CD4-positive, alpha-beta T cell (primary cell): ENCODE data around the gene TAPBP. TPM values are rescaled to one million over a fixed set of nuclear protein-coding genes. Genes with fewer than 3 reads are reported as not detected.
"Not testable (repeated sequence)": the region's sequence is repeated elsewhere in the genome, so short reads cannot be mapped to it uniquely, and the experiment has no call there.

ENCODE experiments used
- ATAC-seq: fragments of 200-7000 bp; cut with Tn5 transposase; one replicate; pipeline ENCODE4 v1.10.0; 2022; ENCODE audit warnings: mild to moderate bottlenecking; ENCODE audit not compliant: poor library complexity
- CTCF ChIA-PET: fragments of 350-600 bp; sonication (Branson Sonifier 250); formaldehyde crosslinking; loops from one replicate; lab custom pipeline; 2021; ENCODE audit warnings: antibody characterized with exemption, inconsistent platforms; lab: Charles Lee
- POLR2A ChIA-PET: fragments of 350-600 bp; sonication (Branson Sonifier 250); formaldehyde crosslinking; loops from one replicate; lab custom pipeline; 2021; ENCODE audit warnings: antibody characterized with exemption, inconsistent platforms; lab: Charles Lee
- DNase-seq, 14 experiments: peaks; one replicate each; pipeline ENCODE4 v3.0.0-alpha.2; 2013 to 2020; ENCODE audit warnings: mixed read lengths in 2 of 14
- H3K27ac ChIP-seq, 2 donors: one replicate each; pipeline versions ENCODE4 v1.5.1 to v1.7.0; 2013; ENCODE audit warnings: low read length in 2 of 2, low read depth in 1 of 2, mild to moderate bottlenecking in 1 of 2
- H3K27me3 ChIP-seq, 2 experiments: 1 replicate in 1 of 2; 2 replicates in 1 of 2; pipeline versions ENCODE4 v1.6.1 to v1.7.0; 2013; ENCODE audit warnings: low read length in 2 of 2, control low read depth in 1 of 2, mild to moderate bottlenecking in 1 of 2, moderate library complexity in 1 of 2; ENCODE audit not compliant: insufficient read depth in 2 of 2, control insufficient read depth in 1 of 2
- H3K36me3 ChIP-seq: one replicate; pipeline ENCODE4 v1.6.1; 2013; ENCODE audit warnings: low read length, control low read depth; ENCODE audit not compliant: insufficient read depth
- H3K4me1 ChIP-seq: one replicate; pipeline ENCODE4 v1.6.1; 2013; ENCODE audit warnings: low read length, control low read depth; ENCODE audit not compliant: insufficient read depth
- H3K4me3 ChIP-seq: one replicate; pipeline ENCODE4 v1.5.1; 2013; ENCODE audit warnings: mild to moderate bottlenecking, low read length, moderate library complexity
- H3K9me3 ChIP-seq, 2 experiments: 1 replicate in 1 of 2; 2 replicates in 1 of 2; pipeline versions ENCODE4 v1.6.1 to v1.7.0; 2013; ENCODE audit warnings: low read length in 2 of 2, mild to moderate bottlenecking in 2 of 2, control low read depth in 1 of 2, moderate library complexity in 1 of 2; ENCODE audit not compliant: control insufficient read depth in 1 of 2, insufficient read depth in 1 of 2
- H3K27ac Mint-ChIP-seq: one replicate; pipeline ENCODE4 v1.8.0; 2020; ENCODE audit warnings: mixed read lengths
- H3K27me3 Mint-ChIP-seq: one replicate; pipeline ENCODE4 v1.8.0; 2021; ENCODE audit warnings: mixed read lengths
- H3K36me3 Mint-ChIP-seq: one replicate; pipeline ENCODE4 v1.8.0; 2021; ENCODE audit warnings: low read depth, mixed read lengths
- H3K4me1 Mint-ChIP-seq: one replicate; pipeline ENCODE4 v1.8.0; 2021; ENCODE audit warnings: low read depth, mixed read lengths
- H3K4me3 Mint-ChIP-seq: one replicate; pipeline ENCODE4 v1.8.0; 2020; ENCODE audit warnings: mild to moderate bottlenecking, mixed read lengths
- H3K9me3 Mint-ChIP-seq: one replicate; pipeline ENCODE4 v1.8.0; 2020; ENCODE audit warnings: mixed read lengths
- intact Hi-C, 2 experiments: fragments of 100-400 bp; cut with DNase I in 1 of 2; cut with micrococcal nuclease in 1 of 2; formaldehyde crosslinking; loops; one replicate each; pipeline versions ENCODE4 v1.15.1 to v1.9.0; 2023 to 2025; cut with DNase I, micrococcal nuclease
- total RNA-seq, 174 experiments: library from RNA in 2 of 174; stranded (reverse) in 2 of 174; gene quantifications; one replicate each; pipeline ENCODE4 v1.2.3 and lab custom pipeline; 2021 to 2026
- TF ChIP-seq, protein P1 (sequence below): fragments of 200-600 bp; IDR thresholded peaks from one replicate; pipeline ENCODE4 v1.8.0; 2022; ENCODE audit warnings: antibody characterized with exemption, mild to moderate bottlenecking

TAPBP gene
- total RNA-seq, 2 experiments from 2014 or later, result 203 to 206 TPM

DNA sequence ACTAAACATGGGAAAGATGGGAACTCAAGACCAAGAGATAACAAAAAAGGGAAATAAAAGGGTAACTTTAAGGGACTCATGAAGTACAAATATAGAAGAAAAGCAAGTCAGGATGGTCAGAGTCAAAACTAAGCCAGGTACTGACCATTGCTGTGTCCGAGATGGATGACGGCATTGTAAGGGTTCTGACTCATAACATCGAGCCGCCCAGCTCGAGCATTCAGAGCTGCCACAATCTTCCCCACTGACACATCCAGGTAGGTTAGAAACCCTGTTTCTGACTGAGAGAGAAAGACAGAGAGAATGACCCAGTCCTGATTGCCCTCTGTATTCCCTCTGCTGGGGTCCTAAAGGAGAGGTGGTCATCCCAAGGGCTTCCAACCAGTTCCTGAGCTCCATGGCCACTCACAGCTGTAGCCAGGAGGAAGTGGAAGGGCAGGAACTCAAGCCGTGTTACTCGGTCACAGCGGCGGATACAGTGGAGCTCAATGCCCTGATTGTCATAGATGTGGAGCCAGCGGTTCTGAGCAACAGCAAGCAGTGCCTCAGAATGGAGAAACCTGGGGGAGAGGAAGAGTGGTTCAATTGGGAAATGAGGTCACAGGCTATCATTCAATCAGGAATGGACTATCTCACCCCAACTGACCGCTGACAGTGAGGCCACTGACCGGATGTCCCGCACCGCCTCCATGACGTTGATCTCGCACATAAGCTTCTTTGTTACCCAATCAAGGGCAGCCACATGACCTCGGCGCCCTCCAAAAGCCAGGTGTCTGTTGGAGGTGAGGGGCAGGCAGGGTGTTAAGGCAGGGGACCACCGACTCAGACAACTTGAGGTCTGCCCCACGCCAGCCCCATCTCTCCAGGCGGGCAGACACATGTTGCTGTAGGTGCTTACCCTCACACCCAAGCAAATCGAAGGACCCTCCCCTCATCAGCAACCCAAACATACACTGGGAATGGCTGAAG lies 26.6 kb downstream of the TAPBP start:
- Histone ChIP-seq H3K9me3 (no peaks in the 10 kb centered on the region), H3K4me3 (no peak overlapping the region), H3K4me1 (peaks cover 39% of the 10 kb centered on the region), H3K27me3 (no peaks in the 10 kb centered on the region), H3K27ac (no peak overlapping the region), H3K36me3 (peaks cover 62% of the 10 kb centered on the region)
- H3K27ac Mint-ChIP-seq, result peak overlapping the region; percentile 73
- no peaks in the 10 kb centered on the region for H3K27me3 Mint-ChIP-seq
- H3K4me1 Mint-ChIP-seq, result peaks cover 45% of the 10 kb centered on the region
- POLR2A ChIA-PET, result interaction anchor here (0.9 to 5.0 kb wide), 6 partner anchors 10 to 57 kb away, joined by 3 to 105 read pairs (median 55); partner anchors contain the start of genes B3GALT4, RGL2, RPS18 and VPS52
- H3K9me3 Mint-ChIP-seq, result no peaks in the 10 kb centered on the region
- ATAC-seq (no peak), DNase-seq (no peak)
- TF ChIP-seq, protein P1, sequence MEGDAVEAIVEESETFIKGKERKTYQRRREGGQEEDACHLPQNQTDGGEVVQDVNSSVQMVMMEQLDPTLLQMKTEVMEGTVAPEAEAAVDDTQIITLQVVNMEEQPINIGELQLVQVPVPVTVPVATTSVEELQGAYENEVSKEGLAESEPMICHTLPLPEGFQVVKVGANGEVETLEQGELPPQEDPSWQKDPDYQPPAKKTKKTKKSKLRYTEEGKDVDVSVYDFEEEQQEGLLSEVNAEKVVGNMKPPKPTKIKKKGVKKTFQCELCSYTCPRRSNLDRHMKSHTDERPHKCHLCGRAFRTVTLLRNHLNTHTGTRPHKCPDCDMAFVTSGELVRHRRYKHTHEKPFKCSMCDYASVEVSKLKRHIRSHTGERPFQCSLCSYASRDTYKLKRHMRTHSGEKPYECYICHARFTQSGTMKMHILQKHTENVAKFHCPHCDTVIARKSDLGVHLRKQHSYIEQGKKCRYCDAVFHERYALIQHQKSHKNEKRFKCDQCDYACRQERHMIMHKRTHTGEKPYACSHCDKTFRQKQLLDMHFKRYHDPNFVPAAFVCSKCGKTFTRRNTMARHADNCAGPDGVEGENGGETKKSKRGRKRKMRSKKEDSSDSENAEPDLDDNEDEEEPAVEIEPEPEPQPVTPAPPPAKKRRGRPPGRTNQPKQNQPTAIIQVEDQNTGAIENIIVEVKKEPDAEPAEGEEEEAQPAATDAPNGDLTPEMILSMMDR, result no peak
- CTCF ChIA-PET, result interaction anchor here (1.2 kb wide), 1 partner anchor 38 kb away, joined by 4 read pairs; no protein-coding TSS in a partner anchor
- H3K36me3 Mint-ChIP-seq, result peaks cover 69% of the 10 kb centered on the region
- H3K4me3 Mint-ChIP-seq, result peak overlapping the region; percentile 97
- intact Hi-C loops, result no loop called here

GRCh38 chr6:33285214-33285613 lies 28.7 kb downstream of the TAPBP start:
- Histone ChIP-seq H3K36me3 (peaks cover 60% of the 10 kb centered on the region), H3K4me1 (peaks cover 34% of the 10 kb centered on the region)
- DNase-seq, intact Hi-C loops, CTCF ChIA-PET, H3K9me3 Mint-ChIP-seq, H3K27me3 Mint-ChIP-seq, H3K9me3 ChIP-seq, H3K4me3 Mint-ChIP-seq, H3K27ac Mint-ChIP-seq, H3K27me3 ChIP-seq, H3K4me3 ChIP-seq, H3K27ac ChIP-seq, ATAC-seq: not testable (repeated sequence)
- POLR2A ChIA-PET, result interaction anchor here (1.3 kb wide), 1 partner anchor 60 kb away, joined by 3 read pairs; no protein-coding TSS in a partner anchor
- Mint-ChIP-seq H3K4me1 (peaks cover 34% of the 10 kb centered on the region), H3K36me3 (peaks cover 66% of the 10 kb centered on the region)

GRCh38 chr6:33280539-33280938 lies 33.3 kb downstream of the TAPBP start:
- H3K4me1 ChIP-seq, result peaks cover 51% of the 10 kb centered on the region
- Mint-ChIP-seq H3K27ac (peak overlapping the region; percentile 58), H3K27me3 (no peaks in the 10 kb centered on the region), H3K36me3 (peaks cover 72% of the 10 kb centered on the region), H3K9me3 (no peaks in the 10 kb centered on the region), H3K4me1 (peaks cover 33% of the 10 kb centered on the region), H3K4me3 (peak overlapping the region; percentile 12)
- H3K9me3 ChIP-seq, result no peaks in the 10 kb centered on the region
- DNase-seq, result no peak
- TF ChIP-seq, protein P1, result no peak
- H3K36me3 ChIP-seq, result peaks cover 72% of the 10 kb centered on the region
- H3K4me3 ChIP-seq, result no peak overlapping the region
- intact Hi-C loops, result no loop called here
- H3K27ac ChIP-seq, result no peak overlapping the region
- H3K27me3 ChIP-seq, result no peaks in the 10 kb centered on the region
- CTCF ChIA-PET, result interaction anchor here (0.9 kb wide), 1 partner anchor 32 kb away, joined by 3 read pairs; no protein-coding TSS in a partner anchor
- POLR2A ChIA-PET, result interaction anchor here (1.1 to 1.6 kb wide), 2 partner anchors 9 kb away, joined by 3 to 7 read pairs; partner anchors contain the start of genes PFDN6, RPS18, VPS52 and WDR46
- no peak for ATAC-seq
